Measurements from ENCODE around the gene TYSND1.
A peak's percentile ranks its signal among the peaks of the same experiment; 100 is the strongest.

The TYSND1 gene

GRCh38 chr10:70135046-70135445 is 11.5 kb downstream of the TYSND1 start:
- TF ChIP-seq SPI1 (IDR thresholded peaks at IDR 0.05; ENCODE audit: borderline replicate concordance, low read depth): no peak
- TF ChIP-seq GABPA (IDR thresholded peaks at IDR 0.05; ENCODE audit: low read depth): no peak
- no peak for TF ChIP-seq CTCF (IDR thresholded peaks at IDR 0.05; ENCODE audit: insufficient read depth, low read length)
- no peak for TF ChIP-seq POLR2AphosphoS5 (IDR thresholded peaks at IDR 0.05; ENCODE audit: low read depth)
- TF ChIP-seq REST (IDR thresholded peaks at IDR 0.05; ENCODE audit: insufficient replicate concordance, low read depth): no peak
- no peak overlapping the region for H3K27ac ChIP-seq (replicated peaks)
- DNase-seq (ENCODE audit: low read depth in 1 of 2, low spot score in 1 of 2): no peak
- H3K4me3 ChIP-seq (replicated peaks; ENCODE audit: insufficient read depth, low read length): no peak overlapping the region
- peaks cover 4% of the 10 kb centered on the region for H3K27me3 ChIP-seq (ENCODE audit: insufficient read depth, poor library complexity, severe bottlenecking)

- H3K27me3 ChIP-seq (ENCODE audit: insufficient read depth, poor library complexity, severe bottlenecking): peaks cover 4% of the 10 kb centered on the region
- TF ChIP-seq POLR2AphosphoS5 (IDR thresholded peaks at IDR 0.05; ENCODE audit: low read depth) (no peak), SPI1 (IDR thresholded peaks at IDR 0.05; ENCODE audit: borderline replicate concordance, low read depth) (no peak), CTCF (IDR thresholded peaks at IDR 0.05; ENCODE audit: insufficient read depth, low read length) (no peak), REST (IDR thresholded peaks at IDR 0.05; ENCODE audit: insufficient replicate concordance, low read depth) (no peak), GABPA (IDR thresholded peaks at IDR 0.05; ENCODE audit: low read depth) (no peak)
- peak in 1 of 2 experiments; percentile 41 for DNase-seq (ENCODE audit: low read depth in 1 of 2, low spot score in 1 of 2)
- peak within 1 kb of the TSS; percentile 39 for H3K4me3 ChIP-seq (replicated peaks; ENCODE audit: insufficient read depth, low read length)
- H3K27ac ChIP-seq (replicated peaks): no peak within 1 kb of the TSS
These were observed 14.1 kb downstream of the TYSND1 start, which contains the start of gene AIFM2 for GRCh38 chr10:70132098-70133029. TSS of gene AIFM2 (minus strand) at chr10:70132825. CDS start at chr10:70124084, 8,741 bp downstream.

- DNase-seq (ENCODE audit: low read depth in 1 of 2, low spot score in 1 of 2): no peak
- Histone ChIP-seq H3K27ac (replicated peaks) (no peak overlapping the region), H3K27me3 (ENCODE audit: insufficient read depth, poor library complexity, severe bottlenecking) (peaks cover 4% of the 10 kb centered on the region), H3K4me3 (replicated peaks; ENCODE audit: insufficient read depth, low read length) (no peak overlapping the region)
- no peak for TF ChIP-seq CTCF (IDR thresholded peaks at IDR 0.05; ENCODE audit: insufficient read depth, low read length)
These were observed 15.0 kb downstream of the TYSND1 start for GRCh38 chr10:70131560-70131937.
